H4 (cell line): ENCODE data around the gene GADL1. TPM values are rescaled to one million over a fixed set of nuclear protein-coding genes. Genes with fewer than 3 reads are reported as not detected.

Source experiments
- DNase-seq: peaks from one replicate; pipeline ENCODE4 v3.0.0-alpha.2; 2015; ENCODE audit warnings: low spot score
- total RNA-seq: library from RNA; depleted of rRNA; stranded (reverse); fragments of >200 nt; shearing (Covaris generic); gene quantifications from 2 replicates; pipeline ENCODE4 v1.2.3, GENCODE V29; 2014

GADL1 gene
- total RNA-seq, 1 experiment from 2014 or later: not detected

GRCh38 chr3:30811151-30811795, 83.2 kb downstream of the GADL1 start:
- no peak for DNase-seq

GRCh38 chr3:30810625-30811024, 83.8 kb downstream of the GADL1 start:
- no peak for DNase-seq

- no peak for DNase-seq
These were observed 88.8 kb downstream of the GADL1 start for GRCh38 chr3:30805695-30806094.

- no peak for DNase-seq
These were observed 89.5 kb downstream of the GADL1 start for GRCh38 chr3:30804984-30805383.

- no peak for DNase-seq
These were observed 99.3 kb downstream of the GADL1 start for GRCh38 chr3:30795176-30795575.

- DNase-seq: no peak
These were observed 100.7 kb downstream of the GADL1 start for GRCh38 chr3:30793740-30794139.

- DNase-seq: no peak
These were observed 104.3 kb downstream of the GADL1 start for GRCh38 chr3:30790150-30790549.

GRCh38 chr3:30786365-30786764, 108.1 kb downstream of the GADL1 start:
- DNase-seq: no peak

- DNase-seq: peak; percentile 22
These were observed 114.7 kb downstream of the GADL1 start for GRCh38 chr3:30779686-30780287.

- no peak for DNase-seq
These were observed 115.5 kb downstream of the GADL1 start for GRCh38 chr3:30778933-30779332.

GRCh38 chr3:30777426-30778113, 116.9 kb downstream of the GADL1 start:
- DNase-seq: no peak

GRCh38 chr3:30776186-30776815, 118.2 kb downstream of the GADL1 start:
- no peak for DNase-seq

- DNase-seq: no peak
These were observed 119.4 kb downstream of the GADL1 start for GRCh38 chr3:30775040-30775439.

- no peak for DNase-seq
These were observed 120.4 kb downstream of the GADL1 start for GRCh38 chr3:30774062-30774461.

GRCh38 chr3:30770387-30770786, 124.1 kb downstream of the GADL1 start:
- peak; percentile 69 for DNase-seq

GRCh38 chr3:30768703-30769550, 125.5 kb downstream of the GADL1 start:
- DNase-seq: peak; percentile 39

- no peak for DNase-seq
These were observed 126.4 kb downstream of the GADL1 start for GRCh38 chr3:30768046-30768445.

- DNase-seq: no peak
These were observed 127.9 kb downstream of the GADL1 start for GRCh38 chr3:30766522-30766921.

GRCh38 chr3:30764891-30765290, 129.6 kb downstream of the GADL1 start:
- DNase-seq: no peak

- DNase-seq: no peak
These were observed 130.2 kb downstream of the GADL1 start for GRCh38 chr3:30764281-30764680.

- DNase-seq: no peak
These were observed 133.1 kb downstream of the GADL1 start for GRCh38 chr3:30761374-30761773.

- no peak for DNase-seq
These were observed 133.7 kb downstream of the GADL1 start for GRCh38 chr3:30760737-30761136.
